ENCODE results near the gene FOXP2. TPM values are rescaled to one million over a fixed set of nuclear protein-coding genes. Genes with fewer than 3 reads are reported as not detected.

Gene FOXP2
- total RNA-seq, 2 experiments from 2014 or later = not detected

GRCh38 chr7:114628362-114628761, 213.7 kb downstream of the FOXP2 start:
- no peaks in the 10 kb centered on the region for H3K4me1 Mint-ChIP-seq (ENCODE audit: low read depth)
- no peak for DNase-seq
- no peaks in the 10 kb centered on the region for H3K27me3 Mint-ChIP-seq (ENCODE audit: low read depth)
- POLR2A ChIA-PET = no interaction called here
- no peak overlapping the region for H3K4me3 Mint-ChIP-seq
- ATAC-seq = no peak
- H3K36me3 Mint-ChIP-seq (ENCODE audit: low read depth) = no peaks in the 10 kb centered on the region
- H3K9me3 Mint-ChIP-seq (ENCODE audit: insufficient read depth) = no peaks in the 10 kb centered on the region
- CTCF ChIA-PET = no interaction called here
- no peak overlapping the region for H3K27ac Mint-ChIP-seq

GRCh38 chr7:114629762-114630161, 215.1 kb downstream of the FOXP2 start:
- H3K27ac Mint-ChIP-seq = no peak overlapping the region
- ATAC-seq = no peak
- H3K36me3 Mint-ChIP-seq (ENCODE audit: low read depth) = no peaks in the 10 kb centered on the region
- H3K9me3 Mint-ChIP-seq (ENCODE audit: insufficient read depth) = no peaks in the 10 kb centered on the region
- no peak overlapping the region for H3K4me3 Mint-ChIP-seq
- H3K27me3 Mint-ChIP-seq (ENCODE audit: low read depth) = no peaks in the 10 kb centered on the region
- ChIA-PET CTCF (no interaction called here), POLR2A (no interaction called here)
- H3K4me1 Mint-ChIP-seq (ENCODE audit: low read depth) = no peaks in the 10 kb centered on the region
- DNase-seq = no peak

- no peaks in the 10 kb centered on the region for H3K27me3 Mint-ChIP-seq (ENCODE audit: low read depth)
- no peaks in the 10 kb centered on the region for H3K9me3 Mint-ChIP-seq (ENCODE audit: insufficient read depth)
Observed at GRCh38 chr7:114630201-114630990, 215.8 kb downstream of the FOXP2 start.

GRCh38 chr7:114631249-114631822, 216.7 kb downstream of the FOXP2 start:
- Mint-ChIP-seq H3K4me1 (ENCODE audit: low read depth) (no peaks in the 10 kb centered on the region), H3K9me3 (ENCODE audit: insufficient read depth) (no peaks in the 10 kb centered on the region), H3K36me3 (ENCODE audit: low read depth) (no peaks in the 10 kb centered on the region), H3K27me3 (ENCODE audit: low read depth) (no peaks in the 10 kb centered on the region), H3K4me3 (no peak overlapping the region), H3K27ac (no peak overlapping the region)
- DNase-seq (no peak), ATAC-seq (no peak)
- ChIA-PET CTCF (no interaction called here), POLR2A (no interaction called here)

More at GRCh38 chr7:114630201-114630990, 215.8 kb downstream of the FOXP2 start:
- Mint-ChIP-seq H3K36me3 (ENCODE audit: low read depth) (no peaks in the 10 kb centered on the region), H3K4me1 (ENCODE audit: low read depth) (no peaks in the 10 kb centered on the region), H3K27ac (no peak overlapping the region), H3K4me3 (no peak overlapping the region)
- ChIA-PET CTCF (no interaction called here), POLR2A (no interaction called here)
- DNase-seq (no peak), ATAC-seq (no peak)

- Mint-ChIP-seq H3K27me3 (ENCODE audit: low read depth) (peaks cover 2% of the 10 kb centered on the region), H3K36me3 (ENCODE audit: low read depth) (no peaks in the 10 kb centered on the region)
- POLR2A ChIA-PET = no interaction called here
Observed at GRCh38 chr7:114639451-114639850, 224.8 kb downstream of the FOXP2 start.

GRCh38 chr7:114644455-114644854, 229.8 kb downstream of the FOXP2 start:
- H3K27me3 Mint-ChIP-seq (ENCODE audit: low read depth) = peaks cover 2% of the 10 kb centered on the region
- H3K9me3 Mint-ChIP-seq (ENCODE audit: insufficient read depth) = no peaks in the 10 kb centered on the region
- DNase-seq (no peak), ATAC-seq (no peak)
- no peak overlapping the region for H3K27ac Mint-ChIP-seq
- ChIA-PET CTCF (no interaction called here), POLR2A (no interaction called here)
- no peak overlapping the region for H3K4me3 Mint-ChIP-seq
- H3K4me1 Mint-ChIP-seq (ENCODE audit: low read depth) = no peaks in the 10 kb centered on the region
- H3K36me3 Mint-ChIP-seq (ENCODE audit: low read depth) = no peaks in the 10 kb centered on the region

More at GRCh38 chr7:114639451-114639850, 224.8 kb downstream of the FOXP2 start:
- H3K4me1 Mint-ChIP-seq (ENCODE audit: low read depth) = no peaks in the 10 kb centered on the region
- DNase-seq (no peak), ATAC-seq (no peak)
- H3K4me3 Mint-ChIP-seq = no peak overlapping the region
- H3K27ac Mint-ChIP-seq = no peak overlapping the region
- CTCF ChIA-PET = no interaction called here
- no peaks in the 10 kb centered on the region for H3K9me3 Mint-ChIP-seq (ENCODE audit: insufficient read depth)

GRCh38 chr7:114645451-114645850, 230.8 kb downstream of the FOXP2 start:
- DNase-seq (no peak), ATAC-seq (no peak)
- POLR2A ChIA-PET = no interaction called here
- Mint-ChIP-seq H3K4me1 (ENCODE audit: low read depth) (no peaks in the 10 kb centered on the region), H3K27ac (no peak overlapping the region), H3K27me3 (ENCODE audit: low read depth) (peaks cover 2% of the 10 kb centered on the region), H3K4me3 (no peak overlapping the region), H3K36me3 (ENCODE audit: low read depth) (no peaks in the 10 kb centered on the region), H3K9me3 (ENCODE audit: insufficient read depth) (no peaks in the 10 kb centered on the region)
- CTCF ChIA-PET = no interaction called here

GRCh38 chr7:114647518-114647917, 232.9 kb downstream of the FOXP2 start:
- DNase-seq (no peak), ATAC-seq (no peak)
- Mint-ChIP-seq H3K4me3 (no peak overlapping the region), H3K27ac (no peak overlapping the region), H3K4me1 (ENCODE audit: low read depth) (no peaks in the 10 kb centered on the region), H3K36me3 (ENCODE audit: low read depth) (no peaks in the 10 kb centered on the region), H3K27me3 (ENCODE audit: low read depth) (no peaks in the 10 kb centered on the region), H3K9me3 (ENCODE audit: insufficient read depth) (no peaks in the 10 kb centered on the region)
- ChIA-PET POLR2A (no interaction called here), CTCF (no interaction called here)

- ATAC-seq (no peak), DNase-seq (no peak)
- Mint-ChIP-seq H3K9me3 (ENCODE audit: insufficient read depth) (no peaks in the 10 kb centered on the region), H3K27ac (no peak overlapping the region), H3K27me3 (ENCODE audit: low read depth) (no peaks in the 10 kb centered on the region), H3K4me1 (ENCODE audit: low read depth) (no peaks in the 10 kb centered on the region), H3K4me3 (no peak overlapping the region), H3K36me3 (ENCODE audit: low read depth) (no peaks in the 10 kb centered on the region)
- ChIA-PET CTCF (no interaction called here), POLR2A (no interaction called here)
Observed at GRCh38 chr7:114648117-114648516, 233.5 kb downstream of the FOXP2 start.

- Mint-ChIP-seq H3K27me3 (ENCODE audit: low read depth) (no peaks in the 10 kb centered on the region), H3K4me3 (no peak overlapping the region), H3K36me3 (ENCODE audit: low read depth) (no peaks in the 10 kb centered on the region), H3K27ac (no peak overlapping the region), H3K9me3 (ENCODE audit: insufficient read depth) (no peaks in the 10 kb centered on the region), H3K4me1 (ENCODE audit: low read depth) (no peaks in the 10 kb centered on the region)
- ATAC-seq (no peak), DNase-seq (no peak)
- POLR2A ChIA-PET = no interaction called here
- CTCF ChIA-PET = no interaction called here
Observed at GRCh38 chr7:114648680-114649079, 234.1 kb downstream of the FOXP2 start.

GRCh38 chr7:114649689-114650088, 235.1 kb downstream of the FOXP2 start:
- Mint-ChIP-seq H3K27me3 (ENCODE audit: low read depth) (no peaks in the 10 kb centered on the region), H3K4me1 (ENCODE audit: low read depth) (no peaks in the 10 kb centered on the region), H3K36me3 (ENCODE audit: low read depth) (no peaks in the 10 kb centered on the region), H3K9me3 (ENCODE audit: insufficient read depth) (no peaks in the 10 kb centered on the region), H3K27ac (no peak overlapping the region), H3K4me3 (no peak overlapping the region)
- CTCF ChIA-PET = no interaction called here
- POLR2A ChIA-PET = interaction anchor here (0.6 kb wide), 1 partner anchor 721 kb away, joined by 3 read pairs; no protein-coding TSS in a partner anchor
- ATAC-seq (no peak), DNase-seq (no peak)

- no peak overlapping the region for H3K27ac Mint-ChIP-seq
- H3K27me3 Mint-ChIP-seq (ENCODE audit: low read depth) = no peaks in the 10 kb centered on the region
- no peak for DNase-seq
- H3K9me3 Mint-ChIP-seq (ENCODE audit: insufficient read depth) = no peaks in the 10 kb centered on the region
- no peak for ATAC-seq
- no peaks in the 10 kb centered on the region for H3K4me1 Mint-ChIP-seq (ENCODE audit: low read depth)
- CTCF ChIA-PET = no interaction called here
- H3K36me3 Mint-ChIP-seq (ENCODE audit: low read depth) = no peaks in the 10 kb centered on the region
- no peak overlapping the region for H3K4me3 Mint-ChIP-seq
- POLR2A ChIA-PET = interaction anchor here (0.6 kb wide), 1 partner anchor 720 kb away, joined by 3 read pairs; no protein-coding TSS in a partner anchor
Observed at GRCh38 chr7:114650491-114650890, 235.9 kb downstream of the FOXP2 start.

- ATAC-seq (no peak), DNase-seq (no peak)
- no peak overlapping the region for H3K4me3 Mint-ChIP-seq
- ChIA-PET CTCF (no interaction called here), POLR2A (no interaction called here)
- H3K27ac Mint-ChIP-seq = no peak overlapping the region
- no peaks in the 10 kb centered on the region for H3K27me3 Mint-ChIP-seq (ENCODE audit: low read depth)
- H3K36me3 Mint-ChIP-seq (ENCODE audit: low read depth) = no peaks in the 10 kb centered on the region
- no peaks in the 10 kb centered on the region for H3K9me3 Mint-ChIP-seq (ENCODE audit: insufficient read depth)
- H3K4me1 Mint-ChIP-seq (ENCODE audit: low read depth) = no peaks in the 10 kb centered on the region
Observed at GRCh38 chr7:114652041-114652440, 237.4 kb downstream of the FOXP2 start.

All from activated CD8-positive, alpha-beta T cell treated with anti-CD3 and anti-CD28 coated beads, Interleukin-2, amount 10 ng/mL, durations not matched to agents 7 days and 5 days (primary cell).